Fibroblast of lung (primary cell): ENCODE data around the gene FANCG.

Source experiments
- CTCF ChIP-seq, 2 donors: IDR thresholded peaks in 1 of 2; conservative IDR thresholded peaks in 1 of 2; 1 replicate in 1 of 2; 2 replicates in 1 of 2; pipeline ENCODE4 v1.5.1; 2011 to 2012; ENCODE audit warnings: low read length in 2 of 2, control low read depth in 1 of 2, inconsistent platforms in 1 of 2, low read depth in 1 of 2, mild to moderate bottlenecking in 1 of 2
- EZH2 ChIP-seq: IDR thresholded peaks from 2 replicates; pipeline ENCODE4 v1.5.1; 2012; ENCODE audit warnings: low read length, control low read depth, mild to moderate bottlenecking; ENCODE audit errors: missing control alignments

GRCh38 chr9:35103660-35104191 is 24.0 kb upstream of the FANCG start:
- TF ChIP-seq CTCF (conservative IDR thresholded peaks at IDR 0.05 in 1 of 2, IDR thresholded peaks at IDR 0.05 in 1 of 2; ENCODE audit: low read depth in 1 of 2, low read length in 2 of 2) (no peak), EZH2 (no peak)
